GM21825 (cell line): ENCODE measurements around the gene OST4.
A peak's percentile ranks its signal among the peaks of the same experiment; 100 is the strongest.
"Not testable (repeated sequence)": the region's sequence is repeated elsewhere in the genome, so short reads cannot be mapped to it uniquely, and the experiment has no call there.

Source experiments
- ATAC-seq: cut with Tn5 transposase; IDR thresholded peaks from one replicate; pipeline ENCODE4 v1.9.1; 2021; ENCODE audit warnings: mild to moderate bottlenecking, moderate library complexity; ENCODE audit not compliant: unreplicated experiment

The OST4 gene

DNA sequence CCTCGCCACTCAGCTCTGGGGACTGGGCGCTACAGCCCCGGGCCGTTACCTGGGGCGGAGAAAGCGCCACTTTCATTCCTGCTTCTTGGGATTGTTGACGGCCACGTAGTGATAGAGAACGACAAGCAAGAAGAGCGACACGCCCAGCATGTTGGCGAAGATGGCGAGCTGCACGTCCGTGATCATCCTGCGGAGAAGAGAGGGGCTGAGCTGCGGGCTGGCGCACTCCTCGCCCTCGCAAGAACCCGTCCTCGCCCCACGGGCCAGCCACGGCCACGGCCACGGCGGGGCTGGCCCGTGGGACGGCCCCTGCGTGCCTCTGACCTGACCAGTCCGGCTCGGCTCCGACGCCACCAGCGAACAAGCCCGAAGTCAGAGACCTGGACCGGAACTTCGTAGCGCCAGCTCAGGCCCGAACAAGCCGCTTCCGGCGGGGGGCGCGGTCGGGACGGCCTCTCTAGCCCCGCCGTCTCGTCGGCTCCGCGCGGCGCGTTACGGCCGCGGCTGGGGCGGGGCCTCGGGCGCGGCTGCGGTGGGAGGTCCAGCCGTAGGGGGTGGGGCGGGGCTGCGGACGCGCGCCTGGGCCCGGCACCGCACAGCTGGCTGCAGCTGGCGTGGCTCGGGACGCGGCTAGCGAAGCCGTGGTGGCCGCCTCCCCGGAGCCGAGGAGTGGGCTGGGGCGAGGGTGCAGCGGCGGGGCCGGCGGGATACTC lies at the start of gene OST4:
OST4 (minus strand) TSS at position 378 of the 713 bp plus-strand sequence.
- ATAC-seq: peak; percentile 86

DNA sequence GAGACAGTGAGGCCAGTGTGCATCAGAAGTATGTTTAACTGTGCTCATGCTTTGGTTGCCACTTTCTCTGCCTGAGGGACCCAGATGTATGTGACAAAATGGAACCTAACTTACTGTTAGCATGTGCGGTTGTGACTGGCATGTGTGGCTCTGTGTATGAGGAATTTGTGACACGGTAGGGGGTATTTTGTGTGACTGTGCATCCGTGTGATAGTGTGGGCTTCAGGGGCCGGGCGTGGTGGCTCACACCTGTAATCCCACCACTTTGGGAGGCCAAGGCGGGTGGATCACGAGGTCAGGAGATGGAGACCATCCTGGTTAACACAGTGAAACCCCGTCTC lies 47.8 kb upstream of the OST4 start:
- not testable (repeated sequence) for ATAC-seq

DNA sequence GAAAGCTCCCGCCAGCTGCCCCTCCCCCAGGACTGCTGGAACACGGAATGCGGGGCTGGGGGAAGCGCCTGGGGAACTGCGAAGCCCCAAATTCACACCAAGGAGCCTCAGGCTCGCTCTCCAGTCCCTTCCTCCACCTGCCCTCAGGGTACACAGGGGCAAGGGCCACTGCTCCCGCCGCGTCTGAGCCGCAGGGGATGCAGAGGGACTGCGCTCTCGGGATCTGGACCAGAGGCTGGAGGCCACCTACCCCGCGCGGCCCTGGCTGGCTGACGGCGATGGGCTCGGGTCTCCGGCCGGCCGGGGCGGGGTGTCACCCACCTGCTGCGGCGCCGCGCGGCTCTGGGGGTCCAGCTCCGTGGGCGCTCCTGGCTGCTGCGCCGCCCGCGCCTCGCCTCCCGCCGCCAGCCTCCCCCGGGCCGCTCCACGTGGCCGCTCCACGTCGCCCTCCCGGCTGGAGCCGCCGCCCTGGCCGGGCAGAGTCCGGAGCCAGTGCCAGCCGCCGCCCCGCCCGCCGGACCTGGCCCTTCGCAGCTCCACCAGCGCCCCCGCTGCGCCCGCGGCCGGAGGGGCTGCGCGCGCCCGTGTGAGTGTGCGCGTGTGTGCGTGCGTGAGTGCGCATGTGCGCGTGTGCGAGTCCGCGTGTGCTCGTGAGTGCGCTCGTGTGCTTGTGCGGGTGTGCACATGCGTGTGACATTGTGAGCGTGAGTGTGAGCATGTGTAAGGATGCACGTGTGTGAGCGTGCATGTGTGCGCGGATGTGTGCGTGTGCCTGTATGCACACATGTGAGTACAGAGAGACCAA lies 47.3 kb upstream of the OST4 start, which contains the start of gene CGREF1:
CGREF1 (minus strand) TSS at position 604 of the 805 bp plus-strand sequence. CDS start 14,762 bp downstream, outside the sequence.
- no peak for ATAC-seq

- ATAC-seq: no peak
These were observed 46.6 kb upstream of the OST4 start for GRCh38 chr2:27117995-27118524.

- no peak for ATAC-seq
These were observed 44.1 kb upstream of the OST4 start for GRCh38 chr2:27115519-27115918.

GRCh38 chr2:27111392-27112078 lies 40.1 kb upstream of the OST4 start:
- ATAC-seq: not testable (repeated sequence)

GRCh38 chr2:27110603-27111352 lies 39.3 kb upstream of the OST4 start:
- not testable (repeated sequence) for ATAC-seq

DNA sequence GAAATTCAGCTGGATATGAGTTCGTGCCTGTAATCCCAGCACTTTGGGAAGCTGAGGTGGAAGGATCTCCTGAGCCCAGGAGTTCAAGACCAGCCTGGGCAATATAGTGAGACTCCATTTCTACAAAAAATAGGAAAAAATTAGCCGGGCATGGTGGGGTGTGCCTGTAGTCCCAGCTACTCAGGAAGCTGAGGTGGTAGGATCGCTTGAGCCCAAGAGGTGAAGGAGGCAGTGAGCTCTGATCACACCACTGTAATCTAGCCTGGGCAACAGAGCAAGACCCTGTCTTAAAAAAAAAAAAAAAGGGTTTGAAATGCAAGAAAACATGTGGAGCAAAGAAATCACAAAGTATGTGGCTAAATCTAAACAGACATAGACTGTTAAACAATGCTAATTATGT lies 37.6 kb upstream of the OST4 start:
- ATAC-seq: no peak

GRCh38 chr2:27108221-27108620 lies 36.8 kb upstream of the OST4 start:
- no peak for ATAC-seq

DNA sequence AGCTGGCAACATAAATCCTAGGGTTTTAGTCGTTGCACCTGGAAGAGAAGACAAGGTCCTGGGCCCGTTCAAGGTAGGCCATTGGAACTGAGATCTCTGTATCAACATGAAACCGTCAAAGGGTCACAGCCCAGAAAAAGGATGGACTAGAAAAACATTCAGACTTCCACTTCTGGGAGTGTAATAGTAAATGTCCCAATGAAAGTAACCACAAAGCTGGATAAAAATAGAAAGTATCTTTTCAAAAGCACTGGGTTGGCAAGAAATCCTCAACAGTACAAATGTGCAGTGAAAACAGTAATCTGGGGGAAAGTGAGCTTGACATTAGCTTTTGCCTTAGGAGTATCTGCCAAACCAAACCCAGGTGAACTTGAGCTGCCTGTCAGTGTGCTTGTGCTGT lies 34.5 kb upstream of the OST4 start:
- no peak for ATAC-seq

DNA sequence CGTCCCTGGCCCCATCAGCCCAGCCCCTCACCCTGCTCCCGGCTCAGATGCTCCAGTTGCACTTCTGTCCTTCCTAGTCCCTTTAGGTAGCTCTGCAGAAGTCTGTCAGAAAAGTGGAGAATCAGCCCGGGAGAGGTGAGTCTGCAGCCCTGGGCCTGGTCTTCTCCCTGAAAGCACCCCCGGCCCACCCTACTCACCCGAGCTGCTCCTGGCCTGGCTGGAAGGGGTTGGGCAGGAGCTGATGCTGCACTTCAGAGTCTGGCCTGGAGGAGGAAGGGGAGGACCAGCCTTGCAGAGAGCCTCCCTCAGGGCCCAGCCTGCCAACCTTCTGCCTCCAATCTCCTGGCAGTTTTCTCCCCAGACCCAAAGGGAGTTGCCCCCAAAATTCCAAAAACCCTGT lies 30.9 kb upstream of the OST4 start:
- no peak for ATAC-seq

DNA sequence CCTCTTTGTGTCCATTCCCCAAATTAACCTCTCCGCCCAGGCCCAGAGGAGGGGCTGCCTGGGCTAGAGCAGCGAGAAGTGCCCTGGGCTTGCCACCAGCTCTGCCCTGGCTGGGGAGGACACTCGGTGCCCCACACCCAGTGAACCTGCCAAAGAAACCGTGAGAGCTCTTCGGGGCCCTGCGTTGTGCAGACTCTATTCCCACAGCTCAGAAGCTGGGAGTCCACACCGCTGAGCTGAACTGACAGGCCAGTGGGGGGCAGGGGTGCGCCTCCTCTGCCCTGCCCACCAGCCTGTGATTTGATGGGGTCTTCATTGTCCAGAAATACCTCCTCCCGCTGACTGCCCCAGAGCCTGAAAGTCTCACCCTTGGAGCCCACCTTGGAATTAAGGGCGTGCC lies 28.6 kb upstream of the OST4 start:
- ATAC-seq: no peak

GRCh38 chr2:27099334-27099955 lies 28.0 kb upstream of the OST4 start:
- ATAC-seq: no peak

- ATAC-seq: no peak
These were observed 25.9 kb upstream of the OST4 start for GRCh38 chr2:27097341-27097740.

DNA sequence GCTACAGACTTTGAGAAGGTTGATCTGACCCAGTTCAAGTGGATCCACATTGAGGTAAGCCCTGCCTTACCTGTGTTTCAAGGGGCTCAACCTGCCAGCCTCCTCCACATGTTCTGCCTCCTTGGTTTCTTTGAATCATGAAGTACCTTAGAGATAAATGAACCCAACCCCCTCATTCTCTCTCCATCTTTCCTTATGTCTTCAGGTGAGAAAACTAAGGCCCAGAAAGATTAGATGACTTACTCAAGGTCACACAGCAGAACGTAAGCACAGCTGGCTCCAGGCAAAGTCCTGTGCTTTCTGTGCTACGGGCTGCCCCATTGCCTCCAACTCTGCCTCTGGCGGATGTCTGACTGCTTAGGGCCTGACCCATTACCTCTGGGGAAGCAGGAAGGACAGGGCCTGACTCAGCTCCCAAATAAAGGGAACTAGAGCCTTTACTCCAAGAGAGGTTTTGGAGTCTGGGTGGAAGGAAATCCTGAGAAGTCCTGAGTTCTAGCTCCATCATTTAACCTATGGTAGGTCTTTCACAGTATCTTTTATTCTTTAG lies 25.4 kb upstream of the OST4 start:
- no peak for ATAC-seq

- ATAC-seq: no peak
These were observed 24.5 kb upstream of the OST4 start for GRCh38 chr2:27095745-27096651.

- ATAC-seq: no peak
These were observed 23.9 kb upstream of the OST4 start for GRCh38 chr2:27095427-27095744.

- no peak for ATAC-seq
These were observed 23.0 kb upstream of the OST4 start for GRCh38 chr2:27094353-27094984.
